Sigmoid colon (tissue), 4 donors: ENCODE measurements around the gene GREB1L.

Experiments used
- EP300 ChIP-seq, 4 donors: sonication (generic); formaldehyde crosslinking; IDR thresholded peaks; one replicate each; pipeline ENCODE4 v1.6.1; 2017; ENCODE audit warnings: antibody characterized with exemption in 4 of 4
- POLR2A ChIP-seq, 2 donors: fragments of 450-650 bp; IDR thresholded peaks; one replicate each; pipeline ENCODE4 v1.6.1; 2016; ENCODE audit warnings: antibody characterized with exemption in 2 of 2, mild to moderate bottlenecking in 2 of 2, moderate library complexity in 2 of 2
- POLR2AphosphoS5 ChIP-seq, 4 donors: sonication (generic); formaldehyde crosslinking; IDR thresholded peaks; one replicate each; pipeline ENCODE4 v1.6.1; 2017; ENCODE audit warnings: antibody characterized with exemption in 4 of 4
- TF ChIP-seq, protein P1 (sequence below), 4 experiments: fragments of 450-650 bp in 3 of 4; fragments of 200-600 bp in 1 of 4; IDR thresholded peaks; one replicate each; pipeline ENCODE4 v1.5.1; 2016 to 2019; ENCODE audit warnings: antibody characterized with exemption in 4 of 4, mild to moderate bottlenecking in 3 of 4, moderate library complexity in 2 of 4

DNA sequence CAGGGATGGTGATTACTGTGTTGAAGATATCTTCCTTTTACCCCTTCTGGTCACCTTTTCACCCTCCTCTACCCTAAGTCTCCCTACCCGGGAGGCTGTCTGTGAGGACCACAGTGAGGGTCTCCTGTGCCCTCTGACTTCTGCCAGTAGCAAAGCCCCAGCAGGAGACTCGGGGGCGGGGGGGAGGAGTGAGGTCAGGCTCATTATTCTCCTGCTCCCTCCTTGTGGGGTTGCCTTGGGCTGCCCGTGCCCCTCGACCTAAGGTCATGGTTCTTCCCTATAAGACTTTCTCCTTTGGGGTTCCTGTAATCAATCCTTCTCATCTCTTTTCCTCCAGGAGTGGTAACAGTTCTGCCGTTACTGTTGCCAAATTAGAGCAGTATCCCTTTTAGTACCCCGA lies 65.5 kb downstream of the GREB1L start:
- TF ChIP-seq POLR2AphosphoS5 (IDR thresholded peaks at IDR 0.05) (no peak), POLR2A (IDR thresholded peaks at IDR 0.05) (no peak), EP300 (IDR thresholded peaks at IDR 0.05) (no peak)
- TF ChIP-seq, protein P1, sequence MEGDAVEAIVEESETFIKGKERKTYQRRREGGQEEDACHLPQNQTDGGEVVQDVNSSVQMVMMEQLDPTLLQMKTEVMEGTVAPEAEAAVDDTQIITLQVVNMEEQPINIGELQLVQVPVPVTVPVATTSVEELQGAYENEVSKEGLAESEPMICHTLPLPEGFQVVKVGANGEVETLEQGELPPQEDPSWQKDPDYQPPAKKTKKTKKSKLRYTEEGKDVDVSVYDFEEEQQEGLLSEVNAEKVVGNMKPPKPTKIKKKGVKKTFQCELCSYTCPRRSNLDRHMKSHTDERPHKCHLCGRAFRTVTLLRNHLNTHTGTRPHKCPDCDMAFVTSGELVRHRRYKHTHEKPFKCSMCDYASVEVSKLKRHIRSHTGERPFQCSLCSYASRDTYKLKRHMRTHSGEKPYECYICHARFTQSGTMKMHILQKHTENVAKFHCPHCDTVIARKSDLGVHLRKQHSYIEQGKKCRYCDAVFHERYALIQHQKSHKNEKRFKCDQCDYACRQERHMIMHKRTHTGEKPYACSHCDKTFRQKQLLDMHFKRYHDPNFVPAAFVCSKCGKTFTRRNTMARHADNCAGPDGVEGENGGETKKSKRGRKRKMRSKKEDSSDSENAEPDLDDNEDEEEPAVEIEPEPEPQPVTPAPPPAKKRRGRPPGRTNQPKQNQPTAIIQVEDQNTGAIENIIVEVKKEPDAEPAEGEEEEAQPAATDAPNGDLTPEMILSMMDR (IDR thresholded peaks at IDR 0.05) = no peak
